ENCODE results near the gene KYAT1.

- TF ChIP-seq POLR2A (IDR thresholded peaks at IDR 0.05) (no peak), CTCF (IDR thresholded peaks at IDR 0.05) (no peak)
These were observed 96.3 kb downstream of the KYAT1 start for GRCh38 chr9:128785427-128785826.
